SK-N-SH treated with all-trans-retinoic acid at 6 μM for 48 hours (cell line): ENCODE measurements around the gene PHF20.

Experiments used
- ATAC-seq: fragments of 200-7000 bp; cut with Tn5 transposase; 3 replicates; pipeline ENCODE4 v1.9.1; 2020; ENCODE audit warnings: mild to moderate bottlenecking, moderate library complexity
- ARNTL ChIP-seq: fragments of 450-650 bp; formaldehyde crosslinking; IDR thresholded peaks from 2 replicates; pipeline ENCODE4 v1.5.0; 2020; ENCODE audit warnings: low read depth, mild to moderate bottlenecking, moderate library complexity, borderline replicate concordance
- BACH2 ChIP-seq: fragments of 250-450 bp; sonication (Bioruptor Pico); IDR thresholded peaks from 2 replicates; pipeline ENCODE4 v1.9.0; 2021; ENCODE audit warnings: mild to moderate bottlenecking, borderline replicate concordance
- CREB5 ChIP-seq: fragments of 250-450 bp; sonication (Bioruptor Pico); IDR thresholded peaks from 2 replicates; pipeline ENCODE4 v1.5.1; 2020; ENCODE audit warnings: low read depth, mild to moderate bottlenecking, moderate library complexity
- CSDC2 ChIP-seq: fragments of 250-450 bp; sonication (Bioruptor Pico); IDR thresholded peaks from 2 replicates; pipeline ENCODE4 v1.5.0; 2020; ENCODE audit warnings: mild to moderate bottlenecking, moderate library complexity
- ESRRG ChIP-seq: fragments of 250-450 bp; sonication (Bioruptor Pico); IDR thresholded peaks from 2 replicates; pipeline ENCODE4 v1.6.1; 2021; ENCODE audit warnings: mild to moderate bottlenecking
- GLIS3 ChIP-seq: fragments of 250-450 bp; sonication (Bioruptor Pico); IDR thresholded peaks from 2 replicates; pipeline ENCODE4 v1.5.0; 2020; ENCODE audit warnings: mild to moderate bottlenecking, moderate library complexity
- ISL1 ChIP-seq: fragments of 250-450 bp; sonication (Bioruptor Pico); IDR thresholded peaks from 2 replicates; pipeline ENCODE4 v2.1.2; 2022; ENCODE audit warnings: mild to moderate bottlenecking, moderate library complexity
- PATZ1 ChIP-seq: fragments of 250-450 bp; sonication (Bioruptor Pico); IDR thresholded peaks from 2 replicates; pipeline ENCODE4 v1.8.0; 2020; ENCODE audit warnings: mild to moderate bottlenecking, moderate library complexity, borderline replicate concordance
- POU6F1 ChIP-seq: fragments of 250-450 bp; sonication (Bioruptor Pico); IDR thresholded peaks from 2 replicates; pipeline ENCODE4 v1.8.0; 2021; ENCODE audit warnings: low read depth, mild to moderate bottlenecking, moderate library complexity, borderline replicate concordance
- PPARA ChIP-seq: fragments of 250-450 bp; sonication (Bioruptor Pico); IDR thresholded peaks from 2 replicates; pipeline ENCODE4 v1.5.0; 2020; ENCODE audit warnings: mild to moderate bottlenecking, borderline replicate concordance
- RARB ChIP-seq: fragments of 250-450 bp; sonication (Bioruptor Pico); IDR thresholded peaks from 2 replicates; pipeline ENCODE4 v1.8.0; 2021; ENCODE audit warnings: mild to moderate bottlenecking, moderate library complexity
- SNAI2 ChIP-seq: fragments of 250-450 bp; sonication (Bioruptor Pico); IDR thresholded peaks from 2 replicates; pipeline ENCODE4 v1.5.0; 2020; ENCODE audit warnings: mild to moderate bottlenecking, moderate library complexity
- TCF4 ChIP-seq: fragments of 250-450 bp; sonication (Bioruptor Pico); IDR thresholded peaks from 2 replicates; pipeline ENCODE4 v1.8.0; 2021; ENCODE audit warnings: mild to moderate bottlenecking, moderate library complexity, borderline replicate concordance
- TOX ChIP-seq: fragments of 250-450 bp; sonication (Bioruptor Pico); IDR thresholded peaks from 2 replicates; pipeline ENCODE4 v1.8.0; 2021; ENCODE audit warnings: mild to moderate bottlenecking, moderate library complexity, borderline replicate concordance
- ZC3H10 ChIP-seq: fragments of 250-450 bp; sonication (Bioruptor Pico); IDR thresholded peaks from 2 replicates; pipeline ENCODE4 v1.5.1; 2021; ENCODE audit warnings: mild to moderate bottlenecking, moderate library complexity
- ZFP30 ChIP-seq: fragments of 450-650 bp; formaldehyde crosslinking; IDR thresholded peaks from 2 replicates; pipeline ENCODE4 v1.5.0; 2022; ENCODE audit warnings: mild to moderate bottlenecking, moderate library complexity
- ZNF565 ChIP-seq: fragments of 450-650 bp; formaldehyde crosslinking; conservative IDR thresholded peaks from 2 replicates; pipeline ENCODE4 v1.5.0; 2020; ENCODE audit warnings: low read depth, mild to moderate bottlenecking, moderate library complexity
- ZNF70 ChIP-seq: fragments of 450-650 bp; formaldehyde crosslinking; IDR thresholded peaks from 2 replicates; pipeline ENCODE4 v1.5.0; 2020; ENCODE audit warnings: mild to moderate bottlenecking, moderate library complexity
- ZNF8 ChIP-seq: fragments of 450-650 bp; formaldehyde crosslinking; IDR thresholded peaks from 2 replicates; pipeline ENCODE4 v1.5.0; 2020; ENCODE audit warnings: mild to moderate bottlenecking, moderate library complexity
- TF ChIP-seq, protein P1 (sequence below): fragments of 250-450 bp; sonication (Bioruptor Pico); IDR thresholded peaks from 2 replicates; pipeline ENCODE4 v1.5.1; 2021; ENCODE audit warnings: mild to moderate bottlenecking, moderate library complexity
- TF ChIP-seq, protein P2 (sequence below): fragments of 250-450 bp; sonication (Bioruptor Pico); IDR thresholded peaks from 2 replicates; pipeline ENCODE4 v1.5.0; 2020; ENCODE audit warnings: mild to moderate bottlenecking, moderate library complexity

PHF20 gene

GRCh38 chr20:35920523-35920922 is 148.7 kb downstream of the PHF20 start:
- no peak for TF ChIP-seq CSDC2 (CRISPR knock-in tag)
- TF ChIP-seq ZFP30 (CRISPR knock-in tag) = no peak
- no peak for TF ChIP-seq PPARA (CRISPR knock-in tag)
- TF ChIP-seq ARNTL (CRISPR knock-in tag) = no peak
- no peak for TF ChIP-seq TCF4
- no peak for TF ChIP-seq ISL1 (CRISPR knock-in tag)
- TF ChIP-seq ZNF565 (CRISPR knock-in tag) = no peak
- TF ChIP-seq PATZ1 = no peak
- no peak for TF ChIP-seq CREB5
- no peak for TF ChIP-seq SNAI2 (CRISPR knock-in tag)
- TF ChIP-seq, protein P1, sequence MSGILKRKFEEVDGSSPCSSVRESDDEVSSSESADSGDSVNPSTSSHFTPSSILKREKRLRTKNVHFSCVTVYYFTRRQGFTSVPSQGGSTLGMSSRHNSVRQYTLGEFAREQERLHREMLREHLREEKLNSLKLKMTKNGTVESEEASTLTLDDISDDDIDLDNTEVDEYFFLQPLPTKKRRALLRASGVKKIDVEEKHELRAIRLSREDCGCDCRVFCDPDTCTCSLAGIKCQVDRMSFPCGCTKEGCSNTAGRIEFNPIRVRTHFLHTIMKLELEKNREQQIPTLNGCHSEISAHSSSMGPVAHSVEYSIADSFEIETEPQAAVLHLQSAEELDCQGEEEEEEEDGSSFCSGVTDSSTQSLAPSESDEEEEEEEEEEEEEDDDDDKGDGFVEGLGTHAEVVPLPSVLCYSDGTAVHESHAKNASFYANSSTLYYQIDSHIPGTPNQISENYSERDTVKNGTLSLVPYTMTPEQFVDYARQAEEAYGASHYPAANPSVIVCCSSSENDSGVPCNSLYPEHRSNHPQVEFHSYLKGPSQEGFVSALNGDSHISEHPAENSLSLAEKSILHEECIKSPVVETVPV (CRISPR knock-in tag) = no peak
- TF ChIP-seq TOX = no peak
- no peak for TF ChIP-seq ZC3H10 (CRISPR knock-in tag)
- no peak for TF ChIP-seq RARB (CRISPR knock-in tag)
- no peak for ATAC-seq

GRCh38 chr20:35929301-35929700 is 157.5 kb downstream of the PHF20 start:
- no peak for ATAC-seq
- no peak for TF ChIP-seq ZC3H10 (CRISPR knock-in tag)

- TF ChIP-seq ESRRG (no peak), TOX (no peak), TCF4 (no peak), ZNF8 (no peak), ZC3H10 (CRISPR knock-in tag) (no peak), GLIS3 (no peak), BACH2 (CRISPR knock-in tag) (no peak), CSDC2 (CRISPR knock-in tag) (no peak), ZNF565 (CRISPR knock-in tag) (no peak), ZNF70 (CRISPR knock-in tag) (no peak), RARB (CRISPR knock-in tag) (no peak), POU6F1 (CRISPR knock-in tag) (no peak)
- TF ChIP-seq, protein P1 (CRISPR knock-in tag) = no peak
- TF ChIP-seq, protein P2, sequence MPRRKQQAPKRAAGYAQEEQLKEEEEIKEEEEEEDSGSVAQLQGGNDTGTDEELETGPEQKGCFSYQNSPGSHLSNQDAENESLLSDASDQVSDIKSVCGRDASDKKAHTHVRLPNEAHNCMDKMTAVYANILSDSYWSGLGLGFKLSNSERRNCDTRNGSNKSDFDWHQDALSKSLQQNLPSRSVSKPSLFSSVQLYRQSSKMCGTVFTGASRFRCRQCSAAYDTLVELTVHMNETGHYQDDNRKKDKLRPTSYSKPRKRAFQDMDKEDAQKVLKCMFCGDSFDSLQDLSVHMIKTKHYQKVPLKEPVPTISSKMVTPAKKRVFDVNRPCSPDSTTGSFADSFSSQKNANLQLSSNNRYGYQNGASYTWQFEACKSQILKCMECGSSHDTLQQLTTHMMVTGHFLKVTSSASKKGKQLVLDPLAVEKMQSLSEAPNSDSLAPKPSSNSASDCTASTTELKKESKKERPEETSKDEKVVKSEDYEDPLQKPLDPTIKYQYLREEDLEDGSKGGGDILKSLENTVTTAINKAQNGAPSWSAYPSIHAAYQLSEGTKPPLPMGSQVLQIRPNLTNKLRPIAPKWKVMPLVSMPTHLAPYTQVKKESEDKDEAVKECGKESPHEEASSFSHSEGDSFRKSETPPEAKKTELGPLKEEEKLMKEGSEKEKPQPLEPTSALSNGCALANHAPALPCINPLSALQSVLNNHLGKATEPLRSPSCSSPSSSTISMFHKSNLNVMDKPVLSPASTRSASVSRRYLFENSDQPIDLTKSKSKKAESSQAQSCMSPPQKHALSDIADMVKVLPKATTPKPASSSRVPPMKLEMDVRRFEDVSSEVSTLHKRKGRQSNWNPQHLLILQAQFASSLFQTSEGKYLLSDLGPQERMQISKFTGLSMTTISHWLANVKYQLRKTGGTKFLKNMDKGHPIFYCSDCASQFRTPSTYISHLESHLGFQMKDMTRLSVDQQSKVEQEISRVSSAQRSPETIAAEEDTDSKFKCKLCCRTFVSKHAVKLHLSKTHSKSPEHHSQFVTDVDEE (CRISPR knock-in tag) = no peak
- ATAC-seq = no peak
Observed at GRCh38 chr20:35934050-35934449, 162.2 kb downstream of the PHF20 start.
